ENCODE measurements around the gene PARD3B.

DNA sequence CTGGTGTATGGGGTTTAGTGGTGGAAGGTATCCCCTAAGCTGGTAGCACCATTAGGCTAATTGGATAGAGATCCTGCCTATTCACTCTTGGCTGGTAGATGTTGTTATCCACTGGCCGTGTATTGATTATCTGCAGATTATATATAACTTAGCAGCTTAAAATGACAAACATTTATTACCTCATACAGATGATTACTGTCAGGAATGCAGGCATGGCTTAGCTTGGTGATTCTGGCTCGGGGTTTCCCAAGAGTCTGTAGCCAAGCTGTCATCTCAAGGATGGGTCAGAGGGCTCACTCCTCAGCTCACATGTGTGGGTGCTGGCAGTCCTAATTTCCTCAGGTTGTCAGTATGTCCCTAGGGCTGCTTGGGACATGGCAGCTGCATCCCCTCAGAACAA lies 465.8 kb downstream of the PARD3B start:
- TF ChIP-seq GATA2 (IDR thresholded peaks at IDR 0.05; ENCODE audit: low read depth, low read length): no peak
- no peak for TF ChIP-seq GATA3 (IDR thresholded peaks at IDR 0.05; ENCODE audit: low read depth, low read length)

All from SH-SY5Y (cell line).